HepG2 (cell line): ENCODE measurements around the gene RAB39A. TPM values are rescaled to one million over a fixed set of nuclear protein-coding genes. Genes with fewer than 3 reads are reported as not detected.

ENCODE experiments used
- ATAC-seq: fragments of 200-7000 bp; cut with Tn5 transposase; 3 replicates; pipeline ENCODE4 v1.9.1; 2020; ENCODE audit warnings: mild to moderate bottlenecking, moderate library complexity
- BruUV-seq: library from RNA; stranded (reverse); fragments of 400-500 nt; replicated peaks from 2 replicates; lab custom pipeline; 2021; lab: Mats Ljungman, UMichigan
- CTCF ChIA-PET: fragments of 300-600 bp; formaldehyde crosslinking; extraction: SDS; loops from one replicate; lab custom pipeline; 2021; ENCODE audit warnings: low total read pairs, inconsistent platforms, low intra/inter-chr PET ratio; lab: Yijun Ruan, JAX
- POLR2A ChIA-PET: fragments of 350-600 bp; sonication (Branson Sonifier 250); formaldehyde crosslinking; loops from one replicate; lab custom pipeline; 2020; ENCODE audit warnings: antibody characterized with exemption, inconsistent platforms; lab: Yijun Ruan, JAX
- DNase-seq: peaks from one replicate; pipeline ENCODE4 v3.0.0-alpha.2; 2015; ENCODE audit warnings: low spot score
- FAIRE-seq: peaks from 3 replicates; lab custom pipeline; 2011; peaks lifted over from hg19 to GRCh38; lab: Jason Lieb, UNC
- H2AFZ ChIP-seq: one replicate; pipeline ENCODE4 v1.6.1; 2011; ENCODE audit warnings: low read length, inconsistent platforms
- H3K27ac ChIP-seq: fragments of 300-600 bp; 3 replicates; pipeline ENCODE4 v1.8.0; 2011; ENCODE audit warnings: mixed run types, mild to moderate bottlenecking, mixed read lengths, low read length, inconsistent platforms; ENCODE audit not compliant: insufficient read depth; ENCODE audit errors: extremely low read length
- H3K27me3 ChIP-seq, 2 experiments: fragments of 200-600 bp in 1 of 2; 2 replicates in 1 of 2; 3 replicates in 1 of 2; pipeline versions ENCODE4 v1.6.0 to v1.8.0; 2011; ENCODE audit warnings: low read length in 2 of 2, mild to moderate bottlenecking in 2 of 2, moderate library complexity in 2 of 2, inconsistent platforms in 1 of 2; ENCODE audit not compliant: insufficient read depth in 2 of 2, control insufficient read depth in 1 of 2
- H3K36me3 ChIP-seq, 2 experiments: fragments of 200-600 bp in 1 of 2; replicated peaks in 1 of 2; 2 replicates in 1 of 2; 3 replicates in 1 of 2; pipeline versions ENCODE4 v1.5.1 to v1.8.0; 2011; ENCODE audit warnings: low read length in 2 of 2, inconsistent platforms in 1 of 2; ENCODE audit not compliant: insufficient read depth in 2 of 2, control insufficient read depth in 1 of 2
- H3K4me1 ChIP-seq: 2 replicates; pipeline ENCODE4 v1.5.1; 2012; ENCODE audit warnings: low read length, inconsistent platforms; ENCODE audit not compliant: insufficient read depth
- H3K4me2 ChIP-seq: 2 replicates; pipeline ENCODE4 v1.6.0; 2011; ENCODE audit warnings: low read depth, low read length, inconsistent platforms
- H3K4me3 ChIP-seq, 3 experiments: fragments of 200-600 bp in 1 of 3; sonication (generic), shearing (Covaris generic) in 1 of 3; replicated peaks in 1 of 3; 2 replicates each; pipeline ENCODE4 v1.5.1; 2011 to 2016; ENCODE audit warnings: low read length in 3 of 3, inconsistent platforms in 2 of 3, low read depth in 2 of 3, mild to moderate bottlenecking in 2 of 3, control low read depth in 1 of 3, mixed read lengths in 1 of 3; ENCODE audit not compliant: insufficient read depth in 1 of 3
- H3K79me2 ChIP-seq: one replicate; pipeline ENCODE4 v1.6.1; 2011; ENCODE audit warnings: low read length, inconsistent platforms; ENCODE audit not compliant: insufficient read depth
- H3K9ac ChIP-seq: 2 replicates; pipeline ENCODE4 v1.6.0; 2011; ENCODE audit warnings: mild to moderate bottlenecking, low read depth, low read length, inconsistent platforms; ENCODE audit not compliant: insufficient read depth
- H3K9me3 ChIP-seq: 2 replicates; pipeline ENCODE4 v1.5.1; 2012; ENCODE audit warnings: mild to moderate bottlenecking, low read length
- H4K20me1 ChIP-seq: 2 replicates; pipeline ENCODE4 v1.6.0; 2011; ENCODE audit warnings: inconsistent platforms, mild to moderate bottlenecking, low read length, moderate library complexity; ENCODE audit not compliant: insufficient read depth
- CTCF ChIP-seq: sonication (generic); formaldehyde crosslinking; IDR thresholded peaks from 2 replicates; pipeline ENCODE4 v1.5.0; 2020; ENCODE audit warnings: mild to moderate bottlenecking, missing genetic modification reagents, moderate library complexity
- KDM3A ChIP-seq: IDR thresholded peaks from 2 replicates; pipeline ENCODE4 v1.6.1; 2018; ENCODE audit warnings: low read depth, missing compliant biosample characterization
- SMC3 ChIP-seq: IDR thresholded peaks from 2 replicates; pipeline ENCODE4 v1.6.1; 2011; ENCODE audit warnings: low read length, improper control_type of control experiment
- ZBTB7B ChIP-seq: sonication (generic); formaldehyde crosslinking; IDR thresholded peaks from 2 replicates; pipeline ENCODE4 v1.4.0; 2020; ENCODE audit warnings: missing genetic modification reagents
- ZNF280D ChIP-seq: sonication (generic); formaldehyde crosslinking; IDR thresholded peaks from 2 replicates; pipeline ENCODE4 v1.5.1; 2020; ENCODE audit warnings: mild to moderate bottlenecking, missing genetic modification reagents
- ZNF335 ChIP-seq: sonication (generic); formaldehyde crosslinking; IDR thresholded peaks from 2 replicates; pipeline ENCODE4 v1.4.0; 2020; ENCODE audit warnings: missing genetic modification reagents
- WGBS: methylation state at CpG from one replicate; pipeline ENCODE4 v1.1.6; 2017; ENCODE audit warnings: low lambda C conversion rate; 5-methylcytosine and 5-hydroxymethylcytosine counted together
- in situ Hi-C: cut with HindIII; loops from 2 replicates; pipeline ENCODE4 v1.10.0; 2017; ENCODE audit warnings: low pct_unique_long_range_greater_than_20kb; ENCODE audit not compliant: extremely low pct_ligation_motif_present
- intact Hi-C: fragments of 100-400 bp; cut with micrococcal nuclease; formaldehyde crosslinking; loops from one replicate; pipeline ENCODE4 v1.10.0; 2022; ENCODE audit not compliant: unreplicated experiment
- polyA plus RNA-seq, 8 experiments: library from polyadenylated mRNA; depleted of rRNA in 3 of 8; stranded (reverse) in 7 of 8; unstranded in 1 of 8; fragments of >200 nt; fragmentation: Illumina TruSeq in 4 of 8; extraction: Trizol in 4 of 8; gene quantifications; 2 replicates each; pipeline versions ENCODE4 v1.2.1 to v1.2.3, GENCODE V29; 2011 to 2016; ENCODE audit warnings: low read depth in 4 of 8, missing spikeins in 1 of 8, mixed read lengths in 1 of 8; ENCODE audit not compliant: insufficient read depth in 1 of 8
- total RNA-seq, 5 experiments: library from RNA; depleted of rRNA; stranded (reverse); fragments of >200 nt; fragmentation: Illumina TruSeq; extraction: Trizol; gene quantifications; 2 replicates each; pipeline ENCODE4 v1.2.3, GENCODE V29; 2016; ENCODE audit warnings: low read depth in 1 of 5
- TF ChIP-seq, protein P1 (sequence below): sonication (generic); formaldehyde crosslinking; conservative IDR thresholded peaks from 2 replicates; pipeline ENCODE4 v1.4.0; 2020; ENCODE audit warnings: missing genetic modification reagents
- TF ChIP-seq, protein P2 (sequence below): sonication (generic); formaldehyde crosslinking; IDR thresholded peaks from 2 replicates; pipeline ENCODE4 v1.4.0; 2020; ENCODE audit warnings: missing genetic modification reagents

RAB39A gene
- total and polyA plus RNA-seq, 2 of the 13 experiments (the other 11 are each of a cell fraction or from before 2014, with no cell fraction given) = not detected

- TF ChIP-seq ZNF280D = no peak
- no peak for TF ChIP-seq ZNF335 (CRISPR knock-in tag)
Measured at GRCh38 chr11:107915229-107915628, 13.0 kb upstream of the RAB39A start (continued).

DNA sequence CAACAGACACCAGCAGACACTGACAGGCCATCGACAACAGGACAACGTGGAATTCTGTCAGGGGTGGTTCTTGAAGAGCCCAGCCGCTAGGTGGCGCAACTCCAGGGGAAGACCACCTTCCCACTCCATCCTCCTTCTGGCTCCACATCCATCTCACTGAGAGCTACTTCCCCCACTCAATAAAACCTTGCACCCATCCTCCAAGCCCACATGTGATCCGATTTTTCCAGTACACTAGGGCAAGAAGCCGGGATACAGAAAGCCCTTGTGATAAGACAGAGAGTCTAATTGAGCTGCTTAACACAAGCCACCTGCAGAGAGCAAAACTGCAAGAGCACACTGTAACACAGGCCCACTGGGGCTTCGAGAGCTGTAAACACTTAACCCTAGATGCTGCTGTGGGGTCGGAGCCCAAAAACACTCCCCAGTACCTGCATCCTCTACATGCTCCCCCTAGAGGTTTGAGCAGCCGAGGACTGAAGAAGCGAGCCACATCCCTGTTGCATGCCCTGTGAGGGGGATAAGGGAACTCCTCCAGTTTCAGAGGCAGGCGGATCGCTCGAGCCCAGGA lies 11.5 kb upstream of the RAB39A start:
- in situ Hi-C loops = no loop called here
- peak; percentile 95 for ATAC-seq
- Histone ChIP-seq H3K9me3 (no peaks in the 10 kb centered on the region), H3K79me2 (no peaks in the 10 kb centered on the region), H3K9ac (no peak overlapping the region)
- BruUV-seq = no TSS peak
- TF ChIP-seq KDM3A (CRISPR knock-in tag) = no peak
- TF ChIP-seq CTCF = peak; percentile 74
- TF ChIP-seq, protein P1, sequence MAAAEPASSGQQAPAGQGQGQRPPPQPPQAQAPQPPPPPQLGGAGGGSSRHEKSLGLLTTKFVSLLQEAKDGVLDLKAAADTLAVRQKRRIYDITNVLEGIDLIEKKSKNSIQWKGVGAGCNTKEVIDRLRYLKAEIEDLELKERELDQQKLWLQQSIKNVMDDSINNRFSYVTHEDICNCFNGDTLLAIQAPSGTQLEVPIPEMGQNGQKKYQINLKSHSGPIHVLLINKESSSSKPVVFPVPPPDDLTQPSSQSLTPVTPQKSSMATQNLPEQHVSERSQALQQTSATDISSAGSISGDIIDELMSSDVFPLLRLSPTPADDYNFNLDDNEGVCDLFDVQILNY (CRISPR knock-in tag) = no peak
- TF ChIP-seq SMC3 = peak; percentile 39; the same call in 1 of the 2 replicates
- TF ChIP-seq, protein P2, sequence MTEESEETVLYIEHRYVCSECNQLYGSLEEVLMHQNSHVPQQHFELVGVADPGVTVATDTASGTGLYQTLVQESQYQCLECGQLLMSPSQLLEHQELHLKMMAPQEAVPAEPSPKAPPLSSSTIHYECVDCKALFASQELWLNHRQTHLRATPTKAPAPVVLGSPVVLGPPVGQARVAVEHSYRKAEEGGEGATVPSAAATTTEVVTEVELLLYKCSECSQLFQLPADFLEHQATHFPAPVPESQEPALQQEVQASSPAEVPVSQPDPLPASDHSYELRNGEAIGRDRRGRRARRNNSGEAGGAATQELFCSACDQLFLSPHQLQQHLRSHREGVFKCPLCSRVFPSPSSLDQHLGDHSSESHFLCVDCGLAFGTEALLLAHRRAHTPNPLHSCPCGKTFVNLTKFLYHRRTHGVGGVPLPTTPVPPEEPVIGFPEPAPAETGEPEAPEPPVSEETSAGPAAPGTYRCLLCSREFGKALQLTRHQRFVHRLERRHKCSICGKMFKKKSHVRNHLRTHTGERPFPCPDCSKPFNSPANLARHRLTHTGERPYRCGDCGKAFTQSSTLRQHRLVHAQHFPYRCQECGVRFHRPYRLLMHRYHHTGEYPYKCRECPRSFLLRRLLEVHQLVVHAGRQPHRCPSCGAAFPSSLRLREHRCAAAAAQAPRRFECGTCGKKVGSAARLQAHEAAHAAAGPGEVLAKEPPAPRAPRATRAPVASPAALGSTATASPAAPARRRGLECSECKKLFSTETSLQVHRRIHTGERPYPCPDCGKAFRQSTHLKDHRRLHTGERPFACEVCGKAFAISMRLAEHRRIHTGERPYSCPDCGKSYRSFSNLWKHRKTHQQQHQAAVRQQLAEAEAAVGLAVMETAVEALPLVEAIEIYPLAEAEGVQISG = peak; percentile 15; the same call in 1 of the 2 replicates
- TF ChIP-seq ZBTB7B (CRISPR knock-in tag) = peak; percentile 77
- TF ChIP-seq, all 625 proteins: peak for 4
- H3K27ac ChIP-seq = no peak overlapping the region
- peak; percentile 54 for FAIRE-seq
- H3K36me3 ChIP-seq = no peaks in the 10 kb centered on the region
- no peak overlapping the region for H2AFZ ChIP-seq
- CTCF ChIA-PET = interaction anchor here (0.7 kb wide), 1 partner anchor 738 kb away, joined by 3 read pairs; no protein-coding TSS in a partner anchor
- no peak overlapping the region for H3K4me3 ChIP-seq
- peaks cover 0 to 16% of the 10 kb centered on the region in 2 experiments; a peak in 2 of 5 replicates for H3K27me3 ChIP-seq
- intact Hi-C loops = loop anchor here (10.0 kb wide), 1 partner anchor 738 kb away; no protein-coding TSS in a partner anchor
- DNase-seq = peak; percentile 19
- POLR2A ChIA-PET = no interaction called here
- no peaks in the 10 kb centered on the region for H4K20me1 ChIP-seq
- no peak overlapping the region for H3K4me2 ChIP-seq
- 16% methylated on average over 13 of the region's 13 CpGs for WGBS
- H3K4me1 ChIP-seq = no peaks in the 10 kb centered on the region
